ENCODE data around the gene LRP1B.

DNA sequence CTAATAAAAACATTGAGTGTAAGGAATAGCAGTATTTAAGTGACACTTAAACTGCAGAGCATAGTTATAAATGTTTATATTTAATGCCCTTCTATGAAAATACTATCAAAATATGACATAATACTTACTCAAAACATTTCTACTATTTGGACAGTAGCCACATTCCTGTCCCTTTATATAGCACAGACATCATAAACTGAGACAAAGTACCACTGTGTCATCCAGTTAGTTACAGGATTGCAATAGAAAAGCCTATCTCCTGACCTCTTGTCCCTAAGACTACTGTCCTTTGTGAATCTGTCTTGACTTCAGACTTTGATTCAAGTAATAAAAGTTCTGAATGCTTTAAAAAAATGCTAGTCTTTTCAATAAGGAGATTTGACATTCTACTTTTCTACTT, 1822.1 kb downstream of the LRP1B start:
- TF ChIP-seq POLR2AphosphoS5 (IDR thresholded peaks at IDR 0.05) (no peak), POLR2A (IDR thresholded peaks at IDR 0.05) (no peak)
- TF ChIP-seq, protein P1, sequence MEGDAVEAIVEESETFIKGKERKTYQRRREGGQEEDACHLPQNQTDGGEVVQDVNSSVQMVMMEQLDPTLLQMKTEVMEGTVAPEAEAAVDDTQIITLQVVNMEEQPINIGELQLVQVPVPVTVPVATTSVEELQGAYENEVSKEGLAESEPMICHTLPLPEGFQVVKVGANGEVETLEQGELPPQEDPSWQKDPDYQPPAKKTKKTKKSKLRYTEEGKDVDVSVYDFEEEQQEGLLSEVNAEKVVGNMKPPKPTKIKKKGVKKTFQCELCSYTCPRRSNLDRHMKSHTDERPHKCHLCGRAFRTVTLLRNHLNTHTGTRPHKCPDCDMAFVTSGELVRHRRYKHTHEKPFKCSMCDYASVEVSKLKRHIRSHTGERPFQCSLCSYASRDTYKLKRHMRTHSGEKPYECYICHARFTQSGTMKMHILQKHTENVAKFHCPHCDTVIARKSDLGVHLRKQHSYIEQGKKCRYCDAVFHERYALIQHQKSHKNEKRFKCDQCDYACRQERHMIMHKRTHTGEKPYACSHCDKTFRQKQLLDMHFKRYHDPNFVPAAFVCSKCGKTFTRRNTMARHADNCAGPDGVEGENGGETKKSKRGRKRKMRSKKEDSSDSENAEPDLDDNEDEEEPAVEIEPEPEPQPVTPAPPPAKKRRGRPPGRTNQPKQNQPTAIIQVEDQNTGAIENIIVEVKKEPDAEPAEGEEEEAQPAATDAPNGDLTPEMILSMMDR (IDR thresholded peaks at IDR 0.05): no peak
